GM18951 (cell line): Measurements from ENCODE around the gene FYN.
"Not testable (repeated sequence)": the region's sequence is repeated elsewhere in the genome, so short reads cannot be mapped to it uniquely, and the experiment has no call there.

Source experiments
- POLR2A ChIP-seq: IDR thresholded peaks from 4 replicates; pipeline ENCODE4 v1.6.1; 2011; ENCODE audit warnings: mild to moderate bottlenecking; ENCODE audit not compliant: insufficient read length, insufficient read depth; ENCODE audit errors: extremely low read depth
- in situ Hi-C: fragments of 300-500 bp; cut with MboI; formaldehyde crosslinking; loops from one replicate; pipeline ENCODE4 v1.12.0; 2022; ENCODE audit warnings: low sequenced_read_pairs, mixed read lengths, inconsistent platforms; ENCODE audit not compliant: unreplicated experiment

Gene FYN

DNA sequence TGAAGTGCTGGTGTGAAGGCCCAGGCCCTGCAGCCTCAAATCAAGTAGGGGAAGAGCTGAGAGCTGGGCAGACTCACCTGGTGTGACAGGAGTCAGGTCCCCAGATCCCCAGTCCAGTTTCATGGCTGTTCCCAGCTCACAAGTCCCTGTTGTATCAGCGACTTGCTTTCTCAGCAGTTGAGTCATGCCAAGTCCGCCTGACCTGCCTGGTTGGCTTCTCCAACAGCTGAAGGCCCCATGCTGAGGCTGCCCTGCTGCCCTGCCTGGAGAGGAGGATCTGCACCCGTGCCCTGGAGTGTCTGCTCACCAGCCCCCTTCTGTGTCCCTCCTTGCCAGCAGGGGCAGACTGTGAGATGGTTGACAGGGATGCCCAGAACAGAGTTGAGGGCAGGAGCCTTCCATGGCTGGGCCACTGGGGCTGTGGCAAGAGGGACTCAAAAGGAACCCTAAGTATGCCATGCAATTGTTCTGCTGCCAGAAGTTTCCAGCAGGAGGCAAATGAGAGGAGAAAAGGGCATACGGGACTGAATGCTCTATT is 228.3 kb downstream of the FYN start:
- no peak for TF ChIP-seq POLR2A
- in situ Hi-C loops, result no loop called here

- in situ Hi-C loops, result no loop called here
- no peak for TF ChIP-seq POLR2A
These were observed 230.6 kb downstream of the FYN start for GRCh38 chr6:111642463-111643158.

DNA sequence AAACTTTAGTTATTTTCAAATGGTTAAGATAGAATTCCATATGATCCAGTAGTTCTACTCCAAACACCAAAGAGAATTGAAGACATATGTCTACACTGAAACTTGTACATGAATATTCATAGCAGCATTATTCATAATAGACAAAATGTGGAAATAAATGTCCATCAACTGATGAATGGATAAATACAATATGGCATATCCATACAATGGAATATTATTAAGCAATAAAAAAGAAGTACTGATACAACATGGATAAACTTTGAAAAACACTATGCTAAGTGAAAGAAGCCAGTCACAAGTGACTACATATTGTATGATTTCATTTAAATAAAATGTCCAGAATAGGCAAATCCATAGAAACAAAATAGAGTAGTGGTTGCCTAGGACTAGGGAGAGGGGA is 234.0 kb downstream of the FYN start:
- in situ Hi-C loops, result no loop called here
- no peak for TF ChIP-seq POLR2A

- in situ Hi-C loops, result not testable (repeated sequence)
These were observed 238.3 kb downstream of the FYN start for GRCh38 chr6:111634981-111635380.

DNA sequence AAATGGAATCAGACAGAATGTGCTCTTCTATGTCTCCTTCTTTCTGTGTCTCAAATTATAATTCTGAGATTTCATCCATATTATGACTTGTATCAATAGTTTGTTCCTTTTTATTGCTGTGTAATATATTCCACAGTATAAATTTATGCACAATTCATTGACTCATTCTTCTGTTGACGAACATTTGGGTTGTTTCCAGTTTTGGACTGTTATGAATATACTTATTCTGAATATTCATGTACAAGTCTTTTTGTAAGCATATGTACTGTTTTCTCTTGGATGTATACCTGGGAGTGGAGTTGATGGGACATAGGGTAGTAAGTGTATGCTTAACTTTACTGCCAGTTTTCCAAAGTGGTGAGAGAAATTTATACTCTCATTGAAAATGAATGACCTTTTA is 239.4 kb downstream of the FYN start:
- TF ChIP-seq POLR2A, result no peak
- in situ Hi-C loops, result no loop called here

DNA sequence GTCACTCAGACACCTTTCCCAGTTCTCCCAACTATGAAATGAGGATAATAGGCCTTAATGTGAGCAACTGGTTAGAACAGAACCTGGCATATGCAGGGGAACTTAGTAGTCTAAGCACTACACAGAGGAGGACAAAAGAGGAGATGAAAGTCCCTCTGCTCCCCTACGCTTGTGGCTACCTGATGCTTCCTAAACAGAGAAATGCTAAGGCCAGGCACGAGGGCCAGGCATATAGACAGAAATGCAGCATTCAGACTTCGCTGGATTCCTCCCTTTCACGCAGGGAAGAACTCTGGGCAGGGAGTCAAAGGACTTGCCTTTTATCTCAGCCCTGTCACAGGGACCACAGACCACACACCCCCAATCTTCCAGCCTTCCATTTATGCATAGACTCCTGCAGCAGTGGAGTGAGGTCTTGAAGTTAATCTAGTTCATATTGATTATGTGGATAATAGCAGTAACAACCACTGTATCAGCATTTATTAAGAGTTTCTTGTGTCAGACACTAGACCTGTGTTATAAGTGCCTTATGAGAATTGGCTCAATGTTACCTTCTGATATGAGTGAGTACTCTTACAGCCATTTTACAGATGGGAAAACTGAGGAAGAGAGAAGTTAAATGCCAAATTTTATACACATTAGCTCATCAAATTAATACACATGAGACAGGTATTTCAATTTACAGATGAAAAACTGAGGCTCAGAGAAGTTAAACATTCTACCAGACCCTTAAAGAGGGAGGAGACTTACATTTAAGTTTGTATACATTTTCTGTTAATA is 240.6 kb downstream of the FYN start:
- in situ Hi-C loops, result no loop called here
- TF ChIP-seq POLR2A, result no peak

DNA sequence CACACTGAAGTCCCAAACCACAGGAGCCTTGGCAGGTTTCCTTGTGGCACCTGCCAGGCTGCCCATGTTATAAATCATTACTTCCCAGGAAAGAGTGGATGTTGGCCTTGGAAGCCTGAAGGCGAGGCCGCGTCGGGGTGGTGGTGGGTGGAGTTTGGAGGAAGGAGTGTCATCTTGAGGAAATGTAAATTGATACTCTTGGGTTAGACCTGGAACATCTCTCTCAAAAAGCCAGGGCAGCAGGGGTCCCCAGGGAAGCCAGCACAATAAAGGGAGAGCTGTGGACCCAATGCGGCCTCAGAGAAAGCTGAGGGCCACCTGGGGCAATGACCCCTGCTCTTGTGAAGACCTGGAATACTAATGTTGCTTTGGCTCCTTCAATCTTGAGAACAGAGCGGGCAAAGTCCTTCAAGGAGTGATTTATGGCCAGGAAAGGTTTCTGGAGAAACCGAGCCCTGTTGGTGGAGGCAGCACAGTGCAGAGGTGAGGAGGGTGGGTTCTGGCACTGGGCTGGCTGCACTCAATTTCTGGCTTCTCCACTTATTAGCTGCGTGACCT is 241.3 kb downstream of the FYN start:
- no peak for TF ChIP-seq POLR2A
- in situ Hi-C loops, result no loop called here

- in situ Hi-C loops, result no loop called here
- TF ChIP-seq POLR2A, result no peak
These were observed 242.2 kb downstream of the FYN start for GRCh38 chr6:111631018-111631417.

GRCh38 chr6:111628142-111628850 is 245.0 kb downstream of the FYN start:
- TF ChIP-seq POLR2A, result no peak
- in situ Hi-C loops, result no loop called here

DNA sequence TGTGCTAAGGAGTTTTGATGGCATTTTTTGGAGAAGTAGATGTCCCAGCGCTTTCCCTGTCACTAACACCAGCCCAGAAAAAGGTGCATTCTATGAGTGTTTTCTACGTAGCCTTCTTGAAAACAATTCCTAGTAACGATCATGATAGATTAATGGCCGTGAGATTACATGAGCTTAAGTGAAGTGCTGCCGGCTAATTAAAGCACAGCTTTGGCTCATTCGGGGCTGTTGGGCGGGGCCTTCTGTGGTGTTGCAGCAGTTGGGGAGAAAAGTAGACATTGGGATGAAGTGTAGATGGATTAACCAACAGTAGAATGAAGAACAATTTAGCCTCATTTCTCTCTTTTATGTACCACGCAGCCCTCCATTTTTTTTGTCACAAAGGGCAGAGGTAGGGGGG is 246.8 kb downstream of the FYN start:
- TF ChIP-seq POLR2A, result no peak
- in situ Hi-C loops, result no loop called here

DNA sequence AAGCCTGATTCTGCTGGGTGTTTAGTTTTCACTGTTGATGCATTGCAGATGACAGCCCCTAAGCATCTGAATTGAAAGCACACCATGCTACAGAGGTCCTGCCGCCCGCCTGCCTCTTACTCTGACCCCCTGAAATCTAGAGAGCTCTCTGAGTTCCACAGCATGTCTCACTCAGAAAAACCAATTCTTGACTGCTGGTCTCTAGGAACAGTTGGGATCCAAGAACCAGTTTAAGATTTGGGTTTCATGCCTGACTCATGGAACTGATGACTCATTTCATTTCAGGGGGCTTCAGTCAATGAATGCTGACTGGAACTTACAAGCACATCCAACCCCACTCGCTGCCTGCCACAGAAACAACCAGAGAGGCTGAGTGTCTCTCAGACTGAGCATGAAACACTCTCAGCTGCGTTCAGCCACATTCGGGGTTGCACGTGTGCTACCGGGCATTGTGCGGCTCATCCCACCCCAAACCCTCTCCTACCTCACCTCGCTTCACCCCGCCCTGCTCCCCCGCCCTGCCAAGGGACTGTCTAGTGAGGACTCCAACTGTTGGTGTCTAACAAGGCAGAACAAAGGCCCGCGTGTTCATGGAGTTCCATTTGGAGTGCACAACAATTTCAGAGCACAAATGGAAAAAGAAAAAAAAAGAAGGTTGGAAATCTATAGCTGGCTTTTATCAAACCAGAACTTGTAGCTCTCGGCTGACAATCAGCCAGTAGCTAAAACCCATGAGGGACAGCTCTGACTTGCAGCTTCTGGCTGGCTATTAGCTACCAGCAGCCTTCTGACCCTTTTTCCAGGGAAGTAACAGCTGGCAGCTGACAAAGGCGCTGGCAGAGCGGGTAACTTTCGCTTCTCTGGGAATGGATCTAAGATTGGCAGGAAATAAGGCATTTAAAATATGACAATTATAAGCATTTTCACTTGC is 247.5 kb downstream of the FYN start:
- no peak for TF ChIP-seq POLR2A
- in situ Hi-C loops, result no loop called here

DNA sequence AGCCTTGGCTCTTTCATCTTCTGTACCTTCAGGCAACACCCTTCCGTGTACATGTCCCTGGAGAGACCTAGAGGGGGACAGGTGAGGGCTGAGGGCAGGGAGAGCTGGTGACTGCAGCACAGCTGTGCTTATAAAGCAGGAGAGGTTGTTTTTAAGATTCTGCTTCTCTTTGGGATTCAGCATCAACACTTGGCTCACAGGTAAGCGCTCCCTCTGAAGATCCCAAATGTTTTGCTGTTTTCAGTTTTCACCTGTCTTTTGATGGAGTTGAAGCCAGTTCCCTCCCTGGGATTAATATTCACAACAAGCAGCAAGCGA is 248.2 kb downstream of the FYN start:
- in situ Hi-C loops, result no loop called here
- TF ChIP-seq POLR2A, result no peak
